NCI-H82 treated with DMSO at 0.1 percent for 48 hours (cell line): Measurements from ENCODE around the gene OBP2A.

Experiments used
- DNase-seq: peaks from one replicate; lab custom pipeline; 2025; ENCODE audit not compliant: unreplicated experiment; lab: John Stamatoyannopoulos, UW

OBP2A gene

GRCh38 chr9:135575995-135576631, 30.2 kb downstream of the OBP2A start:
- no peak for DNase-seq

- DNase-seq: no peak
These were observed 31.3 kb downstream of the OBP2A start for GRCh38 chr9:135577256-135577655.

GRCh38 chr9:135579356-135579755, 33.4 kb downstream of the OBP2A start:
- no peak for DNase-seq

GRCh38 chr9:135579889-135580660, 34.1 kb downstream of the OBP2A start:
- DNase-seq: no peak

GRCh38 chr9:135580664-135581380, 34.9 kb downstream of the OBP2A start:
- DNase-seq: no peak

- no peak for DNase-seq
These were observed 35.9 kb downstream of the OBP2A start for GRCh38 chr9:135581636-135582426.

GRCh38 chr9:135582541-135582940, 36.6 kb downstream of the OBP2A start:
- no peak for DNase-seq

- no peak for DNase-seq
These were observed 37.2 kb downstream of the OBP2A start for GRCh38 chr9:135582966-135583687.

- DNase-seq: no peak
These were observed 37.7 kb downstream of the OBP2A start for GRCh38 chr9:135583688-135584011.

- no peak for DNase-seq
These were observed 38.4 kb downstream of the OBP2A start for GRCh38 chr9:135584371-135584770.

GRCh38 chr9:135584934-135585333, 39.0 kb downstream of the OBP2A start:
- no peak for DNase-seq

GRCh38 chr9:135586601-135587109, 40.7 kb downstream of the OBP2A start:
- DNase-seq: no peak

GRCh38 chr9:135587658-135588057, 41.7 kb downstream of the OBP2A start:
- DNase-seq: no peak

GRCh38 chr9:135588371-135588770, 42.4 kb downstream of the OBP2A start:
- no peak for DNase-seq

GRCh38 chr9:135588886-135589595, 43.1 kb downstream of the OBP2A start:
- no peak for DNase-seq

GRCh38 chr9:135589596-135590485, 43.9 kb downstream of the OBP2A start:
- no peak for DNase-seq

GRCh38 chr9:135590486-135591079, 44.7 kb downstream of the OBP2A start:
- DNase-seq: no peak

- no peak for DNase-seq
These were observed 45.8 kb downstream of the OBP2A start for GRCh38 chr9:135591506-135592330.
